ENCODE data around the gene ADGRL2.

ADGRL2 gene

DNA sequence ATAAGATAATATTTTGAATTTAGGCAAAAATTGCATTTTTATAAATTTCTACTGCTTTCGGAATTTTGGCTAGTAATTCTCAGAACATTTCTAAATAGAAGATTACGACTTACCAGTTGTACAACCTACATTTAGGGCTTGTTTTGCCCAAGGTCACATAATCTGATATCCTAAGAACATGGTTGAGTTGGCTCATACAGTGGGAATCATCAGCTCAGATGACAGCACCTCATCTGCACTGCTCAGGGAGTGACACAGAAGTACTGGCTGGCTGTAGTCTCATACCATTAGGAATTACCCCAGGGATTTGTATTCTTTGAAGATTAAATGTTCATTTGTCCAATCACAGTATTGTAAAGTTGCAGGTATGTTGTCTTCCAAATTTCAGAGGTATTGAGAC is 217.6 kb downstream of the ADGRL2 start:
- DNase-seq (ENCODE audit: low read depth): no peak
- in situ Hi-C loops (cut with HindIII; ENCODE audit: low sequenced_read_pairs): no loop called here
- TF ChIP-seq CTCF (IDR thresholded peaks at IDR 0.05; ENCODE audit: low read depth, low read length, missing control alignments): no peak
- H3K4me3 ChIP-seq (ENCODE audit: low read depth, low read length): no peak overlapping the region

- no peak for DNase-seq (ENCODE audit: low read depth)
- in situ Hi-C loops (cut with HindIII; ENCODE audit: low sequenced_read_pairs): no loop called here
- TF ChIP-seq CTCF (IDR thresholded peaks at IDR 0.05; ENCODE audit: low read depth, low read length, missing control alignments): no peak
- H3K4me3 ChIP-seq (ENCODE audit: low read depth, low read length): no peak overlapping the region
Measured at GRCh38 chr1:82019508-82019907, 218.8 kb downstream of the ADGRL2 start.

- DNase-seq (ENCODE audit: low read depth): no peak
- in situ Hi-C loops (cut with HindIII; ENCODE audit: low sequenced_read_pairs): no loop called here
- no peak overlapping the region for H3K4me3 ChIP-seq (ENCODE audit: low read depth, low read length)
- no peak for TF ChIP-seq CTCF (IDR thresholded peaks at IDR 0.05; ENCODE audit: low read depth, low read length, missing control alignments)
Measured at GRCh38 chr1:82030830-82031229, 230.1 kb downstream of the ADGRL2 start.

GRCh38 chr1:82032068-82032467 is 231.3 kb downstream of the ADGRL2 start:
- no peak for TF ChIP-seq CTCF (IDR thresholded peaks at IDR 0.05; ENCODE audit: low read depth, low read length, missing control alignments)
- DNase-seq (ENCODE audit: low read depth): no peak
- no peak overlapping the region for H3K4me3 ChIP-seq (ENCODE audit: low read depth, low read length)
- in situ Hi-C loops (cut with HindIII; ENCODE audit: low sequenced_read_pairs): no loop called here

GRCh38 chr1:82034812-82035211 is 234.1 kb downstream of the ADGRL2 start:
- H3K4me3 ChIP-seq (ENCODE audit: low read depth, low read length): no peak overlapping the region
- in situ Hi-C loops (cut with HindIII; ENCODE audit: low sequenced_read_pairs): no loop called here
- TF ChIP-seq CTCF (IDR thresholded peaks at IDR 0.05; ENCODE audit: low read depth, low read length, missing control alignments): no peak
- no peak for DNase-seq (ENCODE audit: low read depth)

Data from astrocyte of the cerebellum (primary cell).